Uterus (tissue), 2 donors: ENCODE measurements around the gene CSF1R.

Experiments used
- CTCF ChIP-seq, 4 experiments: fragments of 200-600 bp in 2 of 4; fragments of 450-650 bp in 2 of 4; sonication (generic) in 2 of 4; IDR thresholded peaks; one replicate each; pipeline ENCODE4 v1.5.1; 2016 to 2019; ENCODE audit warnings: antibody characterized with exemption in 4 of 4, mild to moderate bottlenecking in 2 of 4, moderate library complexity in 1 of 4
- POLR2A ChIP-seq, 2 donors: fragments of 450-650 bp; IDR thresholded peaks; one replicate each; pipeline ENCODE4 v1.6.1; 2016; ENCODE audit warnings: antibody characterized with exemption in 2 of 2, mild to moderate bottlenecking in 1 of 2, moderate library complexity in 1 of 2

- TF ChIP-seq POLR2A (IDR thresholded peaks at IDR 0.05) (no peak), CTCF (IDR thresholded peaks at IDR 0.05) (no peak)
Measured at GRCh38 chr5:150044712-150045111, 41.6 kb downstream of the CSF1R start.
